HG03159 (cell line): Measurements from ENCODE around the gene PHF11.
"Not testable (repeated sequence)": the region's sequence is repeated elsewhere in the genome, so short reads cannot be mapped to it uniquely, and the experiment has no call there.

Experiments used
- ATAC-seq: cut with Tn5 transposase; IDR thresholded peaks from one replicate; pipeline ENCODE4 v1.9.1; 2021; ENCODE audit warnings: mild to moderate bottlenecking, moderate library complexity; ENCODE audit not compliant: unreplicated experiment

Gene PHF11

GRCh38 chr13:49495783-49496762 is at the start of gene PHF11:
Gene PHF11, plus strand, starts transcription at chr13:49495953. Its CDS starts 49 bp downstream, at chr13:49496002.
- ATAC-seq = peak; percentile 89

DNA sequence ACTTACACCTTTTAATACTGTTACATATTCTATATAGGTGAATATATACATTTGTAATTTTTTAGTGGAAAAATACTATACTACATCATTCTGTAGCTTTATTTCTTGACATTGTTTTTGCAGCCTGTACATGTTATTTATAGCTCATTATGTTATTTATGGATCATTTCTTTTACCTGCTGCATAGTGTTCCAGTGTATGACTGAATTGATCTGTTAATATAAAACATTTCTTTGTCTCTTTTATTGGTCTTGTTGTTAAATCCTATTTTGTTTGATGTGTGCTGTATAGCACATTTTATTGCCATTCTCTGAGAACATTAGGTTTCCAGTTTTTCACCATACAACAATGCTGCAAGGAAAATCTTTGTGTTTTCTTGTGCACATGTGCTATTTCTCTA is 49.3 kb upstream of the PHF11 start:
- no peak for ATAC-seq

GRCh38 chr13:49448753-49449152 is 47.0 kb upstream of the PHF11 start:
- ATAC-seq = no peak

DNA sequence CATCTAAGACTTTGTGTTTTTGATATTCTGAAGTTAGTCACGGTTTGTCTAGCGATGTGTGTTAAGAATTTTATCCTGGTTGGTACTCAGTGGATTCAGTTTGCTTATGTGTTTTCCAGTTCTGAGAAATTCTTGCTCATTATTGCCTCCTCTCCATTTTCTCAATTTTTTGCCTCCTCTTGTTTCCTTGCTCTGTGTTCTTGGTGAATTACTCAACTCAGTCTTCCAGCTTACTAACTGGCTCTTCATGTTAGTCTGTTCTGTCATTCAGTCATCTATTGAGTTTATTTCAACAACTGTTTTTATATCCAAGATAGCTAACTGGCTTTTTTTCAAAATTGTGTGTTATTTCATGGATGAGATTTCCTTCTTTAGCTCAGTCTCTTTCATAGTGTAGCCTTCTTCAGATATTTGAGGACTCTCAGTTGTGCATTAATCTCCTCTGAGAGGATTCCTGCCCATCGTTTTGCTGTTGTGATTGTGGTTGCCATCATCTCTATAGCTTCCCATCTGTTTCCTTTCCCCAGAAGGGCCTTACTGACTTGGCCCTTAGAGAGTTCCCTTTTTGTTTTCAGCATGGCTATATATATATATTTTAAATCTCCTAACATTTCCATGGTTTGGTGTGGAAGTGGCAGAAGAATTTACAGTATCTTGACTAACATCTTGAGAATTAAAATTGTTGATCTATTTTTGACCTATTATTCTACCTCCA is 45.5 kb upstream of the PHF11 start:
- ATAC-seq = no peak

DNA sequence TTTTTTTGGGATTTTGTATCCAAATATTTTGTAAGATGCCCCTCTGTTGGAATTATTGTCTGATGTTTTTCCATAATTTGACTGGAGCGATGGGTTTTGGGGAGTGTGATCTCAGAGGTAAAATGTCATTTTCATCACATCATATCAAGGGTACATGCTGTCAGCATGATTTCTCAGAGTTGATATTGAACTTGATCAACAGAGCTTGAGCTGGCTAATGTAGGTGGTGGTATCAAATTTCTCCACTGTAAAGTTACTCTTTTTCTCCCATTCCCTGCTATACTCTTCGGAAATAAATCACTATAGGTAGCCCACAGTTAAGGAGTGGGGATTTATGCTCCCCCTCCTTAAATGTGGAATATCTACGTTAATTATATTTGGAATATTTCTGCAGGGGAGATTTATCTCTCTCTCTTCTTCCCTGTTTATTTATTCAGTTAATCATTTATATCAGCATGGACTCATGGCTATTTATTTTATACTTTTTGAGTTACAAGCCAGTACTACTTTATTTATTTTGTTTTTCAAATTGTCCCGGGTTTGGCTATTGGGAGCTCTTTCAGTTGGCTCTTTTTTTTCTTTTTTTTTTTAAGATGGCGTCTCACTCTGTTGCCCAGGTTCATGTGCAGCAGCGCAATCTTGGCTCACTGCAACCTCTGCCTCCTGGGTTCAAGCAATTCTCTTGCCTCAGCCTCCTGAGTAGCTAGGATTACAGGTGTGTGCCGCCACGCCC is 42.9 kb upstream of the PHF11 start:
- ATAC-seq = no peak

- ATAC-seq = no peak
Observed at GRCh38 chr13:49453465-49453864, 42.3 kb upstream of the PHF11 start.

- peak; percentile 93 for ATAC-seq
Observed at GRCh38 chr13:49454388-49455006, 41.3 kb upstream of the PHF11 start.

- ATAC-seq = peak; percentile 28
Observed at GRCh38 chr13:49455007-49455398, 40.8 kb upstream of the PHF11 start.

- no peak for ATAC-seq
Observed at GRCh38 chr13:49456156-49456555, 39.6 kb upstream of the PHF11 start.

GRCh38 chr13:49457221-49457620 is 38.5 kb upstream of the PHF11 start:
- no peak for ATAC-seq

GRCh38 chr13:49459580-49459979 is 36.2 kb upstream of the PHF11 start:
- no peak for ATAC-seq

DNA sequence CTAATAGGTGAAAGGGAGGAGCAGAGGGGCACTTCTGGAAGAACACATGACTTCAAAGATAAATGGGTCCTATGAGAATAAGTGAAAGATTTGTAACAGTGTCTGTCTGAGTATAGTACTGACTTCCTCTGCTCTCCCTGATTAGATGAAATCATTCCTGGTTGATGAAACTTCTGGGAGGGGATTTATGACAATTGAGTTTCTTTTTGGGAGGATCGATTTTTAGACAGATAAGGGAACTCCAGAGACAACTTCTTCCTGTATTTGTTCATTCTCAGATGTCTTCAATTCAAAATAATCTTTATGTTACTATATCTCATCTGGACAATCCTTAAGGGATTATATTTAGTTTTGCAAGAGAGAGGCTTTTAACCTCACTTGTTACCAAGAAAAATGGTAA is 31.7 kb upstream of the PHF11 start:
- no peak for ATAC-seq

DNA sequence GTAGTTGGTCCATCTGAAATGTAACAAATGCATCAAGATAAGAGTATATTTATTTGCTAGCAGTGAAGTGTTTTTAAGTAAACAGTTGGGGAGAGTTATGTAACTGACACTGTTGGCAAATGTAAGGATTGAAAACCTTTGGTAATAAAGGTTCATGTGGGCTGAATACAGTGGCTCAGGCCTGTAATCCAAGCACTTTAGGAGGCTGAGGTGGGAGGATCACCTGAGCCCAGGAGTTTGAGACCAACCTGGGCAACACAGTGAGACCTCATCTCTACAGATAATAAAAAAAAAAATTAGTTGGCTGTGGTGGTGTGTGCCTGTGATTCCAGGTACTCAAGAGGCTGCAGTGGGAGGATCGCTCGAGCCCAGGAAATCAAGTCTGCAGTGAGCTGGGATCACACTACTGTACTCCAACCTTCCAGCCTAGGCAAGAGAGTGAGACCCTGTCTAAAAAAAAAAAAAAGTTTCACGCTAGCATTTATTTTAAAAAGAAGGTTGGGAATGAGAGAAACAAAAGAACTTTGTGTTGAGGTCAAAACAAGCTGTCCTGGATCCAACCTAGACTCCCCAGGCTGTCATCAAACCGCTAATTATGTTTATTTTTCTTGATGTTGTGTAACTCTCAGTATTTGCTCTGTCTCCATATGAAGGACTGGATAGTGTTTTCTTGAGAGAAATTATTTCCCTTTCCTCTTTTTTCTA is 31.0 kb upstream of the PHF11 start:
- no peak for ATAC-seq

DNA sequence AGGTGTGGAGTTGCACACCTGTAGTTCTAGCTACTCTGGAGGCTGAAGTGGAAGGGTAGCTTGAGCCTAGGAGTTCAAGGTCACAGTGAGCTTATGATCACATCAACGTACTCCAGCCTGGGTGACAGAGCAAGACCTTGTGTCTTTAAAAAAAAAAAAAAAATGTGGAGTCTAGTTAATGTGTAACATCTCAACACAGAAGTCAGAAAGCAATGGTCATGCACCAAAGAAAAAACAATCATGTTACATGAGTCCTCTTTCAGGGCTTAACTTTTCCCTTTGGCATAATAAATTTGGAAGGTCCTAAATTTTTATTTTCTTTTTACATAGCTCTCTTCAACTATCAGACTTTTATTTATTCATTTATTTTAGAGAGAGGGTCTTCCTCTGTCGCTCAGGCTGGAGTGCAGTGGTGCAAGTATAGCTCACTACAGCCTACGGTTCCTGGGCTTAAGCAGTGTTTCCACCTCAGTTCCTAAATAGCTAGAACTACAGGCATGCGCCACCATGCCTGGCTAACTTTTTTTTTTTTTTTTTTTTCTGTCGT is 29.4 kb upstream of the PHF11 start:
- ATAC-seq = no peak

DNA sequence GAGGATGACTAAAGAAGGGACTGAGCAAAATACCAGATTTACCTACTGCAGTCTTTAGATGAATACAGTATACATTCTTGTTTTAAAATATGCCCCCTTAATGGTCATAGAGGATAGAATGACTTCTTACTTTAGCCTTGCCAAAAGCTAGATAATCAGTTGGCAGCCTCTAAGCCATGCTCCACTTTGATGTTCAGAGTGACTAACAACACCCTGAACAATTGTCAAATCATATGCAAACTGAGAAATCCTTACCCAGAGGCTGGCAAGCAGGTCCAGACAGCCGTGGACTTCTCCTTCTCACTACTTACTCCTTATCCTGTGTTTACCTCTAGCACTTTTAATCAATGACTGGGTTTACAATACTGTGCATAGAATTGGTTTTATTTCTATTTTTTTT is 23.6 kb upstream of the PHF11 start:
- no peak for ATAC-seq

GRCh38 chr13:49476529-49476928 is 19.2 kb upstream of the PHF11 start:
- no peak for ATAC-seq

- no peak for ATAC-seq
Observed at GRCh38 chr13:49481788-49482187, 14.0 kb upstream of the PHF11 start.

DNA sequence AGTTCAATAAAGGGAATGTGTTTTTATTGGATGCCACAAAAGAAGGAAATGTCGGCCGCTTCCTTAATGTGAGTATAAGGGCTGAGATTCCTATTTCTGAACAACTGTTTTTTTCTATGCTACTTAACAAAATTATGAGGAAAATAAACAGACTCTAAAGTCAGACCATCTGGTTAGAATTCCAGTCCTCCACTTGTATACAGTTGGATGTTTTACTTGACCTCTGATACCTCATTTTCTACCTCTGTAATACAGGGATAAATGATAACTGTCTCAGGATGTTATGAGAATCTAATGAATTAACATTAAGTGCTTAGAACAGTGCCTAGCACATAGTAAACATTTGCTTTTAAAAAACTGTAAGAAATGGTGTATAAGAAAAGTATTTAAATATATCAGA is 7.2 kb upstream of the PHF11 start:
- ATAC-seq = no peak

DNA sequence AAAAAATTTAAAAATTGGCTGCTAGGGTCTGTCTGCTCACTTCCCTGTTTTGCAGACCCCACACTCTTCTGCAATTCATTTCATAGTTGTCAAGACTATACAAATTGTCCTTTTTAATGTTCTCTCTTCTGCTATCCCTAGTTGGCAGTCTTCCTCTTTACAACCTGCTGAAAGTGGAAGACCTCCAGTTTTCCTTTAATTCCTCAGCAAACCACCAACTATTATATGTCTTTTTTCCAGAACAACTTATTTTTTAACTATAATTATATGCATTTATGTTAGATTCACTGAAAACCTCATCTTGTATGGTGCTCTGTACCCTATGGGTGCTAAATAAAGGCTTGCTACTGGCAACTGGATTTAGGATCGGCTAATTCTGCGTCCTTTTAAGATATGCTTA is 1.1 kb upstream of the PHF11 start:
- ATAC-seq = no peak

DNA sequence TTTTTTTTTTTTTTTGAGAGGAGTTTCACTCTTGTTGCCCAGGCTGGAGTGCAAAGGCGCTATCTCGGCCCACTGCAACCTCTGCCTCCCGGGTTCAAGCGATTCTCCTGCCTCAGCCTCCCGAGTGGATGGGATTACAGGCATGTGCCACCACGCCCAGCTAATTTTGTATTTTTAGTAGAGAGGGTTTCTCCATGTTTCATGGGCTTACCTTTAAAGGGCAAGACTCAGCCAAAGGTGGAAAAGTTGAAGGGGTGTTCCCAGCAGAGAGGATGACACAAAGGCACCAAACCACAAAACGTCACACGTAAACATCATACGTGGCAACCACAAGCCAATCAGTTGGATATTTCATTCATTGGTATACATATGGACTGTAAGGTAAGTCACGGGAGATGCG is 1.1 kb downstream of the PHF11 start:
- not testable (repeated sequence) for ATAC-seq
